K562 (cell line): ENCODE results near the gene FRMD4A.

Experiments used
- KDM1A ChIP-seq, 2 experiments: fragments of 450-650 bp; IDR thresholded peaks; 2 replicates each; pipeline ENCODE4 v1.6.1; 2016; ENCODE audit warnings: mild to moderate bottlenecking in 2 of 2
- PTBP1 ChIP-seq: fragments of 200-400 bp; formaldehyde crosslinking; IDR thresholded peaks from 2 replicates; pipeline ENCODE4 v1.6.1; 2017; ENCODE audit warnings: low read depth, low read length

DNA sequence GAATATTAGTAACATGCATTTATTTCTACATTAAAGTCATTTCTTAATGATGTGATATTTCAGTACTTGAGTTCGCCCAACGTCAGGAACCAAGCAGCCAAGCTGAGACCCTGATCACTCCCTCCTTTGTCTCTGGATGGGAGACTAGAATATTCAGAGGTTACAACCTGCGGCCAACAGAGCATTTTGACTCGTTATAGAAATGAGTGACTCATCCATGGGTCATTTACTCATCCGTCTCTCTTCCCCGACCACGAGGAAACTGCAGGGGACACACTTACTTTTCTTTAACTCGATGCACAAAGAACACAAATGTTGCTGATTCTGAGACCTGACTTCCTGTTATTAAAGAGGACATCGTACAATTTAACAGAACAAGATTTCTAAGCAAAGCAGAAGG is 343.3 kb downstream of the FRMD4A start:
- no peak for TF ChIP-seq KDM1A (IDR thresholded peaks at IDR 0.05)
- TF ChIP-seq PTBP1 = no peak
